Chondrocyte (in vitro differentiated cells): Measurements from ENCODE around the gene PPP2R2C. TPM values are rescaled to one million over a fixed set of nuclear protein-coding genes. Genes with fewer than 3 reads are reported as not detected.
A peak's percentile ranks its signal among the peaks of the same experiment; 100 is the strongest.

Source experiments
- DNase-seq: peaks from one replicate; pipeline ENCODE4 v3.0.0; 2021; ENCODE audit warnings: mixed read lengths, low spot score
- H3K27ac Mint-ChIP-seq: one replicate; pipeline ENCODE4 v1.8.0; 2021; ENCODE audit warnings: mild to moderate bottlenecking, moderate library complexity, mixed read lengths; ENCODE audit not compliant: unreplicated experiment
- H3K27me3 Mint-ChIP-seq: 2 replicates; pipeline ENCODE4 v1.8.0; 2021; ENCODE audit warnings: low read depth, mixed read lengths
- H3K36me3 Mint-ChIP-seq: 2 replicates; pipeline ENCODE4 v1.8.0; 2021; ENCODE audit warnings: low read depth, mixed read lengths
- H3K4me1 Mint-ChIP-seq: 2 replicates; pipeline ENCODE4 v1.8.0; 2021; ENCODE audit warnings: low read depth, mild to moderate bottlenecking, mixed read lengths
- H3K4me3 Mint-ChIP-seq: one replicate; pipeline ENCODE4 v1.8.0; 2021; ENCODE audit warnings: mild to moderate bottlenecking, moderate library complexity, mixed read lengths; ENCODE audit not compliant: unreplicated experiment
- H3K9me3 Mint-ChIP-seq: 2 replicates; pipeline ENCODE4 v1.8.0; 2021; ENCODE audit warnings: low read depth, mixed read lengths
- total RNA-seq: library from RNA; stranded (reverse); gene quantifications from 3 replicates; pipeline ENCODE4 v1.2.1, GENCODE V29; 2021
- TF ChIP-seq, protein P1 (sequence below): fragments of 200-600 bp; sonication (generic); IDR thresholded peaks from 2 replicates; pipeline ENCODE4 v1.5.0; 2021; ENCODE audit warnings: antibody characterized with exemption, mild to moderate bottlenecking, moderate library complexity

Gene PPP2R2C
- total RNA-seq, 1 donor from 2014 or later: 0.10 TPM

DNA sequence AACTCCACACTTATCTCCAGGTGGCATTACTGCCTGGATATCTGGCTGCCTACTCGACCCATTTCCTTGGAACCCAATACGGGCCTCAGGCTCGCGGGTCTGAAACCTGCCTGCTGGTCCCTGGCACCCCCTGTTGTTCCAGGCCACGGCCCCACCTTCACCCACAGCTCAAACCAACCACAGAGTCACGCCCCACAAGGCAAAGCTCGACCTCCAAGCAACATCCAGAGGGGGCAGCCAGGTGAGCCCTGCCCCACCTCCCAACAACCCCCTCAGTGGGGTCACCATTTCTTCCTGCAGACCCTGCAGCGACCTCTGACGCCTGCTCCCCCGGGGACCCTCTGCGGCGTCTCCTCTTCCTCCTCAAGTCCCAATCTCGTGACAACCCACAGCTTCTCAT lies 126.5 kb downstream of the PPP2R2C start:
- H3K36me3 Mint-ChIP-seq: peaks cover 3% of the 10 kb centered on the region
- DNase-seq: peak; percentile 77
- no peak overlapping the region for H3K27ac Mint-ChIP-seq
- no peak overlapping the region for H3K4me3 Mint-ChIP-seq
- no peaks in the 10 kb centered on the region for H3K9me3 Mint-ChIP-seq
- TF ChIP-seq, protein P1, sequence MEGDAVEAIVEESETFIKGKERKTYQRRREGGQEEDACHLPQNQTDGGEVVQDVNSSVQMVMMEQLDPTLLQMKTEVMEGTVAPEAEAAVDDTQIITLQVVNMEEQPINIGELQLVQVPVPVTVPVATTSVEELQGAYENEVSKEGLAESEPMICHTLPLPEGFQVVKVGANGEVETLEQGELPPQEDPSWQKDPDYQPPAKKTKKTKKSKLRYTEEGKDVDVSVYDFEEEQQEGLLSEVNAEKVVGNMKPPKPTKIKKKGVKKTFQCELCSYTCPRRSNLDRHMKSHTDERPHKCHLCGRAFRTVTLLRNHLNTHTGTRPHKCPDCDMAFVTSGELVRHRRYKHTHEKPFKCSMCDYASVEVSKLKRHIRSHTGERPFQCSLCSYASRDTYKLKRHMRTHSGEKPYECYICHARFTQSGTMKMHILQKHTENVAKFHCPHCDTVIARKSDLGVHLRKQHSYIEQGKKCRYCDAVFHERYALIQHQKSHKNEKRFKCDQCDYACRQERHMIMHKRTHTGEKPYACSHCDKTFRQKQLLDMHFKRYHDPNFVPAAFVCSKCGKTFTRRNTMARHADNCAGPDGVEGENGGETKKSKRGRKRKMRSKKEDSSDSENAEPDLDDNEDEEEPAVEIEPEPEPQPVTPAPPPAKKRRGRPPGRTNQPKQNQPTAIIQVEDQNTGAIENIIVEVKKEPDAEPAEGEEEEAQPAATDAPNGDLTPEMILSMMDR: no peak
- peaks cover 44% of the 10 kb centered on the region for H3K27me3 Mint-ChIP-seq
- H3K4me1 Mint-ChIP-seq: no peaks in the 10 kb centered on the region

DNA sequence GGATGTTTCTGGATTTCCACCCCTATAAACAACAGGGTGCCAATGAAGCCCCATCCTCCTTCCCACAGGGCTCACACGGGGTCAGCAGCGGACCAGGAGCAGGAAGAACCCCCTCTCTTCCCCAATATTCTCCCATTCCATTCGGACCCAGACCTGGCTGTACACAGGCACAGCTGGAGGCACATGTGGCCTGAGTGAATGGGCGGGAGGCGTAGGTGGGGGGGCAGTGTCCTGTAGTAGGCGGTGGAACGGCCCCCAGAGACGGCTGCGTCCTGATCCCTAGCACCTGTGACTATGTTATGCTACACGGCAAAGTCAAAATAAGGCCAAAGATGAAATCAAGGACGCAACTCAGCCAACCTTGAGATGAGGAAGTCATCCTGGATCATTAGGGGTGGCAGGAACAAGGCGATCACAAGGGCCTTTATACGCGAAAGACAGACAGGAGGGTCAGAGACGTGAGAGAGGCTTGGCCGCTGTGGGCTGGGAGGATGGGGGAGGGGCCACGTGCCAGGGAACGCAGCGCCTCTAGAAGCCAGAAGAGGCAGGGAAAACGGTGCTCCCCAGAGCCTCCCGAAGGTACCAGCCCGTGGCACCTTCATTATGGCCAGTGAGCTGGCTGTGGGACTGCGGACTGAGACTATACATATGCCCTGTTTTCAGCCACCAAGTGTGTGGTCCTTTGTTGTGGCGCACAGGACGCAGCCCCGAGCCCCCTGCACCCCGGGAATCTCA lies 127.2 kb downstream of the PPP2R2C start:
- TF ChIP-seq, protein P1: no peak
- Mint-ChIP-seq H3K27ac (no peak overlapping the region), H3K4me3 (no peak overlapping the region), H3K36me3 (peaks cover 3% of the 10 kb centered on the region), H3K4me1 (no peaks in the 10 kb centered on the region), H3K9me3 (no peaks in the 10 kb centered on the region), H3K27me3 (peaks cover 44% of the 10 kb centered on the region)
- DNase-seq: peak; percentile 70

DNA sequence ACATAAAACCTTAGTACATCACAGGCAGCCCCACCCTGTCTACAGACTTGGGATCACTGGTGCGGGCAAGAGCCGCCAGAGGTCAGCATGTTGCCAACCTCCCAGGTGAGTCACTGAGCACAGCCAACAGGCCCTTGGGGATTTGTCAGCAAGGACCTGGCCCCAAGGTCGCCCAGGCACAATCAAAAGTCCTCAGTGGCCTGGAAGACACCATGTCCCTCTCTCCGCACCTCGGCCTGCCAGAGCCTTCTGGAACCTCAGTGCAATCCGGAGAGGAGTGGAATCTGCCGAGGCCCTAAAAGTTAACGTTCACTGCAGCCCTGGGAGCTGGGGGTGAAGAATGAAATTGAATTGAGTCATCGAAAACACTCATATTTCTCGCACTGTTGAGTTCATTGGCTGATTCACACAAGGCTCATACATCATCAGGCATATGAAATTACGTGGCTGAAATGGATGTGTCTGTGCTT lies 128.4 kb downstream of the PPP2R2C start:
- no peak overlapping the region for H3K27ac Mint-ChIP-seq
- H3K9me3 Mint-ChIP-seq: no peaks in the 10 kb centered on the region
- H3K27me3 Mint-ChIP-seq: peaks cover 42% of the 10 kb centered on the region
- H3K4me1 Mint-ChIP-seq: no peaks in the 10 kb centered on the region
- DNase-seq: peak; percentile 55
- peaks cover 3% of the 10 kb centered on the region for H3K36me3 Mint-ChIP-seq
- H3K4me3 Mint-ChIP-seq: no peak overlapping the region
- TF ChIP-seq, protein P1: no peak

DNA sequence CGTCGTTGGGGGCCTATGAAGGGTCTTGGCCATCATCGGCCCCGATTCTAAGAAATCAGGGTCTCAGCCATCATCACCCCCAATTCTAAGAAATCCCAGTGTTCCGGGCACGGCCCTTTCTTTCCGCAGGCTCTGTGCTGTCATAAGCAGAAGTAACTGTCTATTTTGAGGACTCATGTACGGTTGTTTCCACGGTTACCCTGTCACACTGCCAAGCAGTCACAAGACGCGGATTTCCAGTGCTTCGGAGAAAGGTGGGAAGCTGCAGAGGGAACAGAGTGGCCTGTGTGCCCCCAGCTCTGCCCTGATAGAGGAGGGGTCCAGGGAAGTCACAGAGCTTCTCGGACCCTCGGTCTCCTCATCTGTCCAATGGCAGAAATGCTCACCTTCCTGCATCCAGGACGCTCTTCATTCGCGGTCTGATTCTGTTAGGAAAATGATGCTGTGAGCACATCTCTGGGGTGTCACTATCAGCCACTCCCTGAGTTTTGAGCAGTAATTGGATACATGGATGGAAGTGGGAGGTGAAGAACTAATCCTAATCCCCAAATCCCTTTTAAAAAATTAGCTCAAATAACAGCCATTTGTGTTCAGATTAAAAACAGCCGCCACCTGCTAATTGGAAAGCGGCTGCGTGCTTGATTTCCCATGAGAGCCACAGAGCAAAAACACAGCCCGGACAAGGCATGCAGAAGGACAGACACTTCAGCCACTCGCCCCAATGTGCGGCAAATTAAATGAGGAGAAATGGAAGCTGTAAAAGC lies 129.7 kb downstream of the PPP2R2C start:
- peak; percentile 32 for DNase-seq
- Mint-ChIP-seq H3K27ac (no peak overlapping the region), H3K4me1 (no peaks in the 10 kb centered on the region), H3K9me3 (no peaks in the 10 kb centered on the region), H3K27me3 (peaks cover 44% of the 10 kb centered on the region), H3K36me3 (peaks cover 3% of the 10 kb centered on the region), H3K4me3 (no peak overlapping the region)
- TF ChIP-seq, protein P1: no peak

GRCh38 chr4:6341696-6342095 lies 130.7 kb downstream of the PPP2R2C start:
- Mint-ChIP-seq H3K27me3 (peaks cover 54% of the 10 kb centered on the region), H3K4me1 (no peaks in the 10 kb centered on the region), H3K27ac (no peak overlapping the region), H3K9me3 (no peaks in the 10 kb centered on the region), H3K4me3 (no peak overlapping the region), H3K36me3 (peaks cover 3% of the 10 kb centered on the region)
- no peak for DNase-seq
- TF ChIP-seq, protein P1: no peak
